DOHH2 (cell line): ENCODE data around the gene RAB4A.

ENCODE experiments used
- CTCF ChIP-seq: fragments of 200-600 bp; sonication (generic); IDR thresholded peaks from one replicate; pipeline ENCODE4 v1.5.1; 2014; ENCODE audit warnings: antibody characterized with exemption, mild to moderate bottlenecking, low read depth, low read length; ENCODE audit not compliant: poor library complexity, severe bottlenecking
- EZH2phosphoT487 ChIP-seq: fragments of 200-600 bp; sonication (generic); IDR thresholded peaks from 2 replicates; pipeline ENCODE4 v1.6.1; 2017; ENCODE audit warnings: borderline replicate concordance, mild to moderate bottlenecking, antibody characterized with exemption, low read length, moderate library complexity, mixed read lengths

GRCh38 chr1:229263254-229263653 is 7.7 kb upstream of the RAB4A start:
- TF ChIP-seq CTCF, result no peak
- TF ChIP-seq EZH2phosphoT487, result no peak
